HEK293T (cell line): Measurements from ENCODE around the gene PDE4B.
"Not testable (repeated sequence)": the region's sequence is repeated elsewhere in the genome, so short reads cannot be mapped to it uniquely, and the experiment has no call there.

ENCODE experiments used
- CTCF ChIA-PET: fragments of 350-600 bp; formaldehyde crosslinking; extraction: SDS; loops from one replicate; lab custom pipeline; 2021; ENCODE audit warnings: antibody characterized with exemption, inconsistent platforms; lab: Yijun Ruan, JAX
- POLR2A ChIA-PET: fragments of 350-600 bp; formaldehyde crosslinking; extraction: SDS; loops from one replicate; lab custom pipeline; 2020; ENCODE audit warnings: antibody characterized with exemption, inconsistent platforms; lab: Yijun Ruan, JAX
- DNase-seq: peaks from one replicate; pipeline ENCODE4 v3.0.0; 2012; ENCODE audit warnings: mixed read lengths; ENCODE audit errors: extremely low spot score
- ARNT ChIP-seq: fragments of 450-650 bp; IDR thresholded peaks from 2 replicates; pipeline ENCODE4 v1.6.1; 2017; ENCODE audit warnings: mild to moderate bottlenecking
- BHLHE40 ChIP-seq: fragments of 450-650 bp; IDR thresholded peaks from 2 replicates; pipeline ENCODE4 v1.6.1; 2016; ENCODE audit warnings: mild to moderate bottlenecking, moderate library complexity, borderline replicate concordance
- CTBP1 ChIP-seq: fragments of 450-650 bp; IDR thresholded peaks from 2 replicates; pipeline ENCODE4 v1.6.1; 2016; ENCODE audit warnings: borderline replicate concordance
- ELF4 ChIP-seq: fragments of 450-650 bp; IDR thresholded peaks from 2 replicates; pipeline ENCODE4 v1.6.1; 2017; ENCODE audit warnings: antibody characterized with exemption
- FOXA1 ChIP-seq: fragments of 450-650 bp; IDR thresholded peaks from 2 replicates; pipeline ENCODE4 v1.6.1; 2016; ENCODE audit warnings: mild to moderate bottlenecking
- FOXK2 ChIP-seq: fragments of 450-650 bp; IDR thresholded peaks from 2 replicates; pipeline ENCODE4 v1.6.1; 2016; ENCODE audit warnings: mild to moderate bottlenecking
- FOXM1 ChIP-seq: fragments of 450-650 bp; IDR thresholded peaks from 2 replicates; pipeline ENCODE4 v1.6.1; 2017; ENCODE audit warnings: mild to moderate bottlenecking, borderline replicate concordance
- HDGF ChIP-seq: fragments of 450-650 bp; IDR thresholded peaks from 2 replicates; pipeline ENCODE4 v1.6.1; 2017; ENCODE audit warnings: antibody characterized with exemption, borderline replicate concordance
- L3MBTL2 ChIP-seq: fragments of 450-650 bp; conservative IDR thresholded peaks from 2 replicates; pipeline ENCODE4 v1.6.1; 2016; ENCODE audit warnings: mild to moderate bottlenecking
- LEF1 ChIP-seq: fragments of 450-650 bp; IDR thresholded peaks from 2 replicates; pipeline ENCODE4 v1.6.1; 2017; ENCODE audit warnings: mild to moderate bottlenecking, borderline replicate concordance
- NFRKB ChIP-seq: fragments of 450-650 bp; IDR thresholded peaks from 2 replicates; pipeline ENCODE4 v1.6.1; 2016; ENCODE audit warnings: mild to moderate bottlenecking, moderate library complexity
- PKNOX1 ChIP-seq: fragments of 450-650 bp; IDR thresholded peaks from 2 replicates; pipeline ENCODE4 v1.6.1; 2016
- SP1 ChIP-seq: fragments of 450-650 bp; IDR thresholded peaks from 2 replicates; pipeline ENCODE4 v1.6.1; 2017
- SUZ12 ChIP-seq: fragments of 450-650 bp; IDR thresholded peaks from 2 replicates; pipeline ENCODE4 v1.6.1; 2016; ENCODE audit warnings: mild to moderate bottlenecking
- TARDBP ChIP-seq: fragments of 450-650 bp; IDR thresholded peaks from 2 replicates; pipeline ENCODE4 v1.6.1; 2016
- ZNF384 ChIP-seq: fragments of 450-650 bp; IDR thresholded peaks from 2 replicates; pipeline ENCODE4 v1.6.1; 2016

The PDE4B gene

DNA sequence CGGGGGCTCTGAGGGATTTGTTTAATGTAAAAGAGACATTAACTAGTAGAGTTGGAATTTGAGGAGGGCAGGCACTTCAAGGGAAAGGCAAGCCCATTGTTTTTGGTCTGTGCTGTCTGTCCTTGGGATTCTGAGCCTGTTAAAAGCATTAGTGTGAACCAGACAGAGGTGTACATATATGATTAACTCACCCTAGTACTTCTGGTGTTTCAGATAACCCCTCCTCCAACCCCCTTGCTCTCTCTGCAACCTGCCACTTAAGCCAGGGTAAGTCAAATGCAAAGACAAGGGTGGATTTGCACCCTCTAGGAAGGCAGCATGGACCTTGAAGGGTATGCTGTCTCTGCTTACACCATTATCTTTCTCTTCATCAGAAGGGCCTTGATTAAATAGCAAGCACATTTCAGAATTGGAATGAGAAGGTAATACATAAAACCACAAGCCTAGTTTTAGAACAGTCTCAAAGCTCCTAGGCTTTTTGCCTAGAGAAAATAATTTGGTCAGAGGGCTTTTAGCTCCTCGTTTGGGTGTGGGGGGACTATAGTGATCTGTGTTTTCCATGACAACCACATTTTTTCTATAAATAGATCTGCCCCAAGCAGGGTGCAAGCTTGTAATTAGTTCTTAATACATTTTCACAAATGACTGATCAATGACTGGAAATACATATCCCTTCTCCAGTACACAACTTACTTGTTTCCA, 620.6 kb downstream of the PDE4B start:
- DNase-seq = no peak
- TF ChIP-seq LEF1 (no peak), ARNT (no peak), ZNF384 (no peak), HDGF (no peak), NFRKB (no peak)
- ChIA-PET POLR2A (no interaction called here), CTCF (no interaction called here)

DNA sequence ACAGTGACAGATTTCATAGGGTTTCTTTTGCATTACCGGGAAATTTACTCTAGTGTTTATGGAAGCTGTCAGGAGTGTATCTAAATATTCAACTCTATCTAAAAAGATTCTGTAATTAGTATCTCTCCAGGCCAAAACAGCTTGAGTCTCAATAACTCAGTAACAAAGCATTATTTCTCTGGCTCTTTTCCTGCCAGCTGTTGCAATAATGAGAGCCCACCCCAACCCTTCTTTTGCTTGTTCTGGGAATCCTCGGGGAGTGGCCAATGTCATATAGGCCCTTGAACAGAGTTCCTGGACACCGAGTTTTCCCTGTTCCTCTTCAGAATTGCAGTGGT, 621.1 kb downstream of the PDE4B start:
- POLR2A ChIA-PET = no interaction called here

GRCh38 chr1:66415281-66415680, 622.6 kb downstream of the PDE4B start:
- CTCF ChIA-PET = no interaction called here
- POLR2A ChIA-PET = no interaction called here
- no peak for DNase-seq
- TF ChIP-seq SP1 = no peak
- TF ChIP-seq FOXA1 = no peak
- TF ChIP-seq FOXM1 = no peak
- TF ChIP-seq NFRKB = no peak
- TF ChIP-seq ELF4 = no peak
- no peak for TF ChIP-seq HDGF
- no peak for TF ChIP-seq L3MBTL2
- no peak for TF ChIP-seq CTBP1
- no peak for TF ChIP-seq SUZ12
- TF ChIP-seq BHLHE40 = no peak
- TF ChIP-seq PKNOX1 = no peak
- no peak for TF ChIP-seq ZNF384
- no peak for TF ChIP-seq TARDBP
- no peak for TF ChIP-seq ARNT
- no peak for TF ChIP-seq LEF1
- no peak for TF ChIP-seq FOXK2

More for the DNA sequence above, 621.1 kb downstream of the PDE4B start:
- DNase-seq = no peak
- no peak for TF ChIP-seq HDGF
- CTCF ChIA-PET = no interaction called here

- TF ChIP-seq TARDBP (no peak), ARNT (no peak), NFRKB (no peak), ELF4 (no peak), FOXK2 (no peak), L3MBTL2 (no peak), SP1 (no peak), CTBP1 (no peak), ZNF384 (no peak), SUZ12 (no peak)
- ChIA-PET POLR2A (no interaction called here), CTCF (no interaction called here)
- no peak for DNase-seq
Measured at GRCh38 chr1:66415866-66416265, 623.2 kb downstream of the PDE4B start.

- no peak for TF ChIP-seq BHLHE40
- no peak for TF ChIP-seq NFRKB
- TF ChIP-seq CTBP1 = no peak
- TF ChIP-seq FOXM1 = no peak
- no peak for TF ChIP-seq PKNOX1
- no peak for TF ChIP-seq LEF1
- no peak for TF ChIP-seq ARNT
- TF ChIP-seq L3MBTL2 = no peak
- ChIA-PET CTCF (no interaction called here), POLR2A (no interaction called here)
- DNase-seq = no peak
Measured at GRCh38 chr1:66416295-66416694, 623.6 kb downstream of the PDE4B start.

DNA sequence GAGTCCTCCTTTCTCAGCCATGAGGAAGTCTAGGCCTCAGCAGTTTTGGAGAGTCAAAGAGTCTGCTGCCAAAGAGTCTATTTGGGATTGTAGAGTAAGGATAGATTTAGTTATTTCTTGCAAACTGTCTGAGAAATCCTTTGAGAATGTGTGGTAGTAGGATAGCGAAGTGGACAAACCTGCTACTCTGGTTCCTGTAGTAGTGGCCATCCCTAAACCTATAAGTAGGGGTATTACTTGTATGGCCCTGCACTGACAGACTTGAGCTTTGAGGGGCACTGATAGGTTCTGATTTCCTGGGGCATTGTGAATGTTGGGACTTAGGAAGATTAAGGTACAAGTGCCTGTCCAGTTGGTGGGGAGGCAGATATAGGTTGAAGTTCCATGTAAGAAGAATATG, 625.3 kb downstream of the PDE4B start:
- ChIA-PET CTCF (no interaction called here), POLR2A (no interaction called here)
- no peak for DNase-seq
- TF ChIP-seq BHLHE40 (no peak), FOXM1 (no peak), FOXK2 (no peak), TARDBP (no peak), NFRKB (no peak), CTBP1 (no peak), SP1 (no peak), ZNF384 (no peak)

DNA sequence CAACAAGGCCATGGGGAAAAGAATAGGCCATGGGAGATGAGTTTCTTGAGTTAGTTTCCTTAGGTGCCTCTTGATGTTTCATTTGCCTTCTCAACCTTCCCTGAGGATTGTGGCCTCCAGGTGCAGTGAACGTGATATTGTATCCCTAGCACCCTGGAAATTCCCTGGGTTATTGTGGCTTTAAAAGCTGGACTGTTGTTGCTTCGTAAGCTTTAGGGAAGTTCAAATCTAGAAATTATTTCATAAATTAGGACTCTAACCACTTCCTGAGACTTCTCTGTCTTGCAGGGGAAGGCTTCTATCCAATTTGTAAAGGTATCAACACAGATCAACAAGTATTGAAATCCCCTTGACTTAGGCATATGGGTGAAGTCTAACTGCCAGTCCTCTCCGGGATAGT, 627.5 kb downstream of the PDE4B start:
- CTCF ChIA-PET = not testable (repeated sequence)

GRCh38 chr1:66420906-66421305, 628.2 kb downstream of the PDE4B start:
- CTCF ChIA-PET, DNase-seq, POLR2A ChIA-PET: not testable (repeated sequence)

More for the DNA sequence above, 627.5 kb downstream of the PDE4B start:
- DNase-seq, POLR2A ChIA-PET: not testable (repeated sequence)
